Left lung (tissue), 10 donors: ENCODE measurements around the gene ABCG1. TPM values are rescaled to one million over a fixed set of nuclear protein-coding genes. Genes with fewer than 3 reads are reported as not detected.

Experiments used
- ATAC-seq: fragments of 200-7000 bp; cut with Tn5 transposase; one replicate; pipeline ENCODE4 v1.9.1; 2020; ENCODE audit warnings: moderate library complexity
- DNase-seq, 4 donors: peaks; one replicate each; pipeline ENCODE4 v3.0.0-alpha.2; 2013 to 2020
- H3K27ac ChIP-seq, 2 donors: fragments of 200-600 bp; sonication (generic) in 1 of 2; one replicate each; pipeline versions ENCODE4 v1.5.0 to v1.8.0; 2020 to 2021
- H3K27me3 ChIP-seq, 2 donors: fragments of 200-600 bp; sonication (generic) in 1 of 2; one replicate each; pipeline versions ENCODE4 v1.5.0 to v1.8.0; 2020 to 2021
- H3K36me3 ChIP-seq, 2 donors: fragments of 200-600 bp; sonication (generic) in 1 of 2; one replicate each; pipeline versions ENCODE4 v1.5.0 to v1.8.0; 2020 to 2021
- H3K4me1 ChIP-seq, 2 donors: fragments of 200-600 bp; one replicate each; pipeline ENCODE4 v1.8.0; 2021
- H3K4me3 ChIP-seq, 2 donors: fragments of 200-600 bp; sonication (generic) in 1 of 2; one replicate each; pipeline versions ENCODE4 v1.5.0 to v1.8.0; 2020 to 2021; ENCODE audit warnings: mild to moderate bottlenecking in 1 of 2
- H3K9me3 ChIP-seq, 2 donors: fragments of 200-600 bp; sonication (generic) in 1 of 2; one replicate each; pipeline versions ENCODE4 v1.5.0 to v1.8.0; 2020 to 2021
- intact Hi-C, 2 donors: fragments of 100-400 bp; cut with DNase I; formaldehyde crosslinking; loops; one replicate each; pipeline versions ENCODE4 v1.11.2 to v1.14.2; 2022
- polyA plus RNA-seq, 6 donors: library from polyadenylated mRNA; unstranded; fragments of 120-200 nt; gene quantifications; one replicate each; pipeline ENCODE4 v1.2.1, GENCODE V29; 2013; ENCODE audit not compliant: insufficient read length in 6 of 6
- total RNA-seq, 2 donors: library from RNA; stranded (reverse); fragmentation: NEBNext Ultra II Directional; extraction: Animal tissue kit (Norgen Biotek cat#: 25700); gene quantifications; one replicate each; pipeline ENCODE4 v1.2.1, GENCODE V29; 2021
- TF ChIP-seq, protein P1 (sequence below), 2 donors: fragments of 200-600 bp; sonication (generic) in 1 of 2; IDR thresholded peaks; one replicate each; pipeline versions ENCODE4 v1.5.0 to v1.8.0; 2021; ENCODE audit warnings: antibody characterized with exemption in 2 of 2
- donor health status: DM: no; HTN: yes; CAD: no.
- donor health status: DM: no; HTN: no; CAD: no.

The ABCG1 gene
- total and polyA plus RNA-seq, 8 donors = 6.8 to 53.8 (median 10.5) TPM

DNA sequence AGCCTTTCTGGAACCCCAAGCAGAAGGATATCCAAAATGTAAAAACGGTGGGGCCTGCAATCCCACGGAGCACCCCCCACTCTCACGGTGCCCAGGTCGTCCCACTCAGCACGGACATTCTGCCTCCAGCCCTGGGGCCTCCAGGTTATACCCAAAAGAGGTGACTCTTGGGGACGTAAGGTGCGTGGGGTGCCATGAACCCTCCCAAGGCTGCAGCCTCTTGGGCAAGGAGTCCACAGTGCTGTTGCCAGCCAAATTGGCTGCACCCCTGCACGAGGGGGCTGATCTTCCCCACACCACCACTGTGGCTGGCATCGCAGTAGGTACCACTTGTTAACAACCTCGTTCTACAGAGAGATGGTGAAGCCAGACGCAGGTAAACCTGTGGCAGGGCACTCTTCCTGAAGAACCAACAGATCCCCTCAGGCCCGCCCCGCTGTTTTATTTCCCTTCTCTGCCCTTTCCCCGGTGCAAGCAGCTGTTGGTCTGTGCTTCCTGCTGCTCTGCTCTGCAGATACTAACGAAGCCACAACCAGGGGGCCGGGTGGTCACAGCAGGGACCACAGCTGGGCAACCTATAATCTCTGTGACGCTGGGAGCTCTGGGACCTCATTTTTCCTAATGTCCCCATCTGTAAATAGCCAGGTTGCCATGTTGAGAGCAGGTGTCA is 87.6 kb downstream of the ABCG1 start:
- TF ChIP-seq, protein P1, sequence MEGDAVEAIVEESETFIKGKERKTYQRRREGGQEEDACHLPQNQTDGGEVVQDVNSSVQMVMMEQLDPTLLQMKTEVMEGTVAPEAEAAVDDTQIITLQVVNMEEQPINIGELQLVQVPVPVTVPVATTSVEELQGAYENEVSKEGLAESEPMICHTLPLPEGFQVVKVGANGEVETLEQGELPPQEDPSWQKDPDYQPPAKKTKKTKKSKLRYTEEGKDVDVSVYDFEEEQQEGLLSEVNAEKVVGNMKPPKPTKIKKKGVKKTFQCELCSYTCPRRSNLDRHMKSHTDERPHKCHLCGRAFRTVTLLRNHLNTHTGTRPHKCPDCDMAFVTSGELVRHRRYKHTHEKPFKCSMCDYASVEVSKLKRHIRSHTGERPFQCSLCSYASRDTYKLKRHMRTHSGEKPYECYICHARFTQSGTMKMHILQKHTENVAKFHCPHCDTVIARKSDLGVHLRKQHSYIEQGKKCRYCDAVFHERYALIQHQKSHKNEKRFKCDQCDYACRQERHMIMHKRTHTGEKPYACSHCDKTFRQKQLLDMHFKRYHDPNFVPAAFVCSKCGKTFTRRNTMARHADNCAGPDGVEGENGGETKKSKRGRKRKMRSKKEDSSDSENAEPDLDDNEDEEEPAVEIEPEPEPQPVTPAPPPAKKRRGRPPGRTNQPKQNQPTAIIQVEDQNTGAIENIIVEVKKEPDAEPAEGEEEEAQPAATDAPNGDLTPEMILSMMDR (IDR thresholded peaks at IDR 0.05) = no peak

DNA sequence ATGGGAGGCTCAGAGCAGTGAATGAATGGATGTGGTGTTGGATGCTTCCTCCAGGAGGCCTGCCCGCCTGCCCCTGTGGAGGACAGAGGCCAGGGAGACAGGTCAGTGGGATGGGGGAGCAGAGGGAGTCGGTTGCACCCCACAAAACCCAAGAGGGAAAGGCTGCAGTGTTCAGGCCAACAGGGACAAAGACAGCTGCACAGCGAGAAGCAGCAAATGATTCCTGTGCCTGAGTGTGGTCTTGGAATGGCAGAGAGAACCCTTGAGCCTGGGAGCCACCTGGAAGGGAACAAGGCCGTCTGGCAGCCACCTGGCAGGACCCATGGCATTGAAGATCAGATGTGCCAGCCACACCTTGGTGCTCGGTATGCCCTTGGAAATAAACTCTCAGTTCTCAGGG is 88.2 kb downstream of the ABCG1 start:
- no peak overlapping the region for H3K27ac ChIP-seq
- peaks cover 4 to 20% of the 10 kb centered on the region in 2 donors for H3K4me1 ChIP-seq
- TF ChIP-seq, protein P1 (IDR thresholded peaks at IDR 0.05) = no peak
- no peak for ATAC-seq
- H3K36me3 ChIP-seq = no peaks in the 10 kb centered on the region
- H3K4me3 ChIP-seq = no peak overlapping the region
- H3K9me3 ChIP-seq = no peaks in the 10 kb centered on the region
- DNase-seq = no peak
- intact Hi-C loops = no loop called here
- peaks cover 0 to 11% of the 10 kb centered on the region in 2 donors for H3K27me3 ChIP-seq

More for the DNA sequence above, 87.6 kb downstream of the ABCG1 start:
- ATAC-seq (no peak), DNase-seq (no peak)
- Histone ChIP-seq H3K27ac (no peak overlapping the region), H3K27me3 (peaks cover 0 to 11% of the 10 kb centered on the region in 2 donors), H3K36me3 (no peaks in the 10 kb centered on the region), H3K9me3 (no peaks in the 10 kb centered on the region), H3K4me1 (peaks cover 4 to 25% of the 10 kb centered on the region in 2 donors), H3K4me3 (no peak overlapping the region)
- intact Hi-C loops = no loop called here

DNA sequence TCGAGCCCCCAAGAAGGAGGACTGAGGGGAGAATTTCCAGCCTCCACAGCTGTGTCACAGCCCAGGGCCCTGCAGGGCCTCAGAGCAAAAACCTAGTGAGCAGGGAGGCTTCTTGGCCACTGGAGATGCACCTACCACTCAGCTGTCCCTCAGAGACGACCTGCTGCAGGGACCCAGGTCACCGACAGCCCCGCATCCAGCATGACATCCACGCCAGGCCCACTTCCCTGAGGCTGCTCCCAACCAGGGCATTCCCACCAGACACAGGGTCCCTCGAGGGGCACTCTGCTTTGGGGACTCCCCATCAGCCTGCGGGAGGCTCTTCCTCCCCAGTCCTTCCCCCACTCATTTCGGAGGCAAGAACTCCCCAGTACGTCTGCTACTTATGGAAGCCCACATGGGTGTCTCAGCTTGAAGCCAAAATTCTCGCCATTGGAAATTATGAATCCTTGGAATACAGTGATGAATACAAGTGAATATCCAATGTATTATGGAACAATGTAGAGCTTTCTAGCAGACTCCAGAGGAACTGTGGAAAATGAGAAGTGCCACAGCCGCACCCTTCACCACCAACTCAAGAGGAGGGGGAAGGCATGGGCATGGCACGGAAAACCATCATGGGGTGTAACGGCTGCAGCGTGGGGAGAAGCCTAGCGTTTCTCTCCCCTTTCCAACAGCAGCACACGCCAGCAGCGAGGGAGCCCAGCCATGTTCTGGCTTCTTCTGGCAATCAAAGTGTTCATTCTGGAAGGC is 89.4 kb downstream of the ABCG1 start:
- Histone ChIP-seq H3K36me3 (no peaks in the 10 kb centered on the region), H3K4me1 (peaks cover 4 to 25% of the 10 kb centered on the region in 2 donors), H3K4me3 (no peak overlapping the region), H3K27ac (no peak overlapping the region), H3K9me3 (no peaks in the 10 kb centered on the region), H3K27me3 (peaks cover 0 to 11% of the 10 kb centered on the region in 2 donors)
- no peak for DNase-seq
- ATAC-seq = peak; percentile 29
- intact Hi-C loops = no loop called here
- TF ChIP-seq, protein P1 (IDR thresholded peaks at IDR 0.05) = no peak

DNA sequence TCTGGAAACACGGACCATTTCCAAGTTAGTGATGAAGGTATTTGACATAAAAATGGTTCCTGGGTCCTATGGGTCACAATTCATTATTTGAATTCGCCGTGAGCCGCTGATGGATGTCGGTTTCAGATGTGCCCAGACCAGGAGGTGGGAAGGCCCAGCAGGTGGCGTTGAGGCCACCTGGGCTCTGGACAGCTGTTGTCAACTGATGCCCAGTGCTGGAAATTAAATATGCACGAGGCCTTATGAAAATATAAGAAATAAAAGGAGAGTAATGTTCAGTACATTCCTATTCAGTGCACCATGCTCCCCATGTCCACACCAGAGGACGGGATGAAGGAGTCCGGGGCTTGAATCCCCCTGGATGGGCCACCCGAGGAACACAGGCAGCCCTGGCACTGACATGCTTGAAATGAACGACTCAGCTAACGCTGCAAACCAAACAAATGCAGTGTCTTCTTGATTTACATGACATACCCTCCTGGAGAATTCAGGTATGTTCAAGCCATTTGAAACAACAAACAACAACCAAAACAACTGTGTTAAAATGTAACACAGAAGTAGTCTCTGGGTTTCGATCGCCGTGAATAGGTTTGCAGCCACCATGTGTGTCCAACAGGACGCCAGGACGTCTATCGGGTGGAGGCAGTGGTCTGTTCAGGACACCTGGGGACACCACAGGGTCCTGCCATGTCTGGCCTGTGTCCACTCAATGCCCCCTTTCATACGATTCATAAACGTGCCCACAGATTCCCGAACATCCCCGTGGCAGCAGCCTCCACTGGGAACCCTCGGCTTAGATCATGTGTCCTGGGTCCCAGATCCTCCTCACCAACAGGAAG is 90.2 kb downstream of the ABCG1 start:
- ATAC-seq = no peak
- intact Hi-C loops = no loop called here

More for the DNA sequence above, 90.2 kb downstream of the ABCG1 start:
- no peak overlapping the region for H3K27ac ChIP-seq
- H3K27me3 ChIP-seq = peaks cover 0 to 11% of the 10 kb centered on the region in 2 donors
- TF ChIP-seq, protein P1 (IDR thresholded peaks at IDR 0.05) = no peak
- no peak for DNase-seq
- H3K36me3 ChIP-seq = no peaks in the 10 kb centered on the region
- H3K4me3 ChIP-seq = no peak overlapping the region
- no peaks in the 10 kb centered on the region for H3K9me3 ChIP-seq
- peaks cover 4 to 32% of the 10 kb centered on the region in 2 donors for H3K4me1 ChIP-seq
